Endothelial cell of umbilical vein (primary cell): ENCODE measurements around the gene OR2T34.
"Not testable (repeated sequence)": the region's sequence is repeated elsewhere in the genome, so short reads cannot be mapped to it uniquely, and the experiment has no call there.

Source experiments
- CTCF ChIP-seq, 2 donors: IDR thresholded peaks; 1 replicate in 1 of 2; 2 replicates in 1 of 2; pipeline ENCODE4 v1.5.1; 2011; ENCODE audit warnings: low read length in 2 of 2, mild to moderate bottlenecking in 2 of 2, moderate library complexity in 2 of 2, control low read depth in 1 of 2, inconsistent platforms in 1 of 2, low read depth in 1 of 2; ENCODE audit not compliant: insufficient read depth in 1 of 2; ENCODE audit errors: extremely low read depth in 1 of 2
- JUN ChIP-seq: IDR thresholded peaks from 2 replicates; pipeline ENCODE4 v1.6.1; 2011; ENCODE audit warnings: borderline replicate concordance, low read depth; ENCODE audit not compliant: insufficient read length, insufficient read depth

- not testable (repeated sequence) for TF ChIP-seq JUN; CTCF (IDR thresholded peaks at IDR 0.05; ENCODE audit: extremely low read depth in 1 of 2, insufficient read depth in 1 of 2, low read depth in 1 of 2, low read length in 2 of 2)
Measured at GRCh38 chr1:248551027-248551426, 23.5 kb downstream of the OR2T34 start.
